Activated B cell treated with CpG ODN at 0.5 μM for 24 hours (primary cell): Measurements from ENCODE around the gene CELA3A. TPM values are rescaled to one million over a fixed set of nuclear protein-coding genes. Genes with fewer than 3 reads are reported as not detected.

Experiments used
- ATAC-seq: fragments of 200-7000 bp; cut with Tn5 transposase; one replicate; pipeline ENCODE4 v1.10.0; 2021; ENCODE audit warnings: low read depth, mild to moderate bottlenecking, moderate library complexity
- CTCF ChIA-PET: fragments of 350-600 bp; sonication (Branson Sonifier 250); formaldehyde crosslinking; loops from one replicate; lab custom pipeline; 2021; ENCODE audit warnings: antibody characterized with exemption; lab: Charles Lee
- POLR2A ChIA-PET: fragments of 350-600 bp; sonication (Branson Sonifier 250); formaldehyde crosslinking; loops from one replicate; lab custom pipeline; 2021; ENCODE audit warnings: antibody characterized with exemption; lab: Charles Lee
- DNase-seq: peaks from one replicate; pipeline ENCODE4 v3.0.0; 2022
- H3K27ac Mint-ChIP-seq: one replicate; pipeline ENCODE4 v1.8.0; 2020; ENCODE audit warnings: mixed read lengths
- H3K27me3 Mint-ChIP-seq: one replicate; pipeline ENCODE4 v1.8.0; 2021; ENCODE audit warnings: mixed read lengths
- H3K36me3 Mint-ChIP-seq: one replicate; pipeline ENCODE4 v1.8.0; 2021; ENCODE audit warnings: low read depth, mixed read lengths
- H3K4me1 Mint-ChIP-seq: one replicate; pipeline ENCODE4 v1.8.0; 2021; ENCODE audit warnings: mixed read lengths
- H3K4me3 Mint-ChIP-seq: one replicate; pipeline ENCODE4 v1.8.0; 2020; ENCODE audit warnings: mild to moderate bottlenecking, mixed read lengths
- H3K9me3 Mint-ChIP-seq: one replicate; pipeline ENCODE4 v1.8.0; 2020; ENCODE audit warnings: mixed read lengths
- intact Hi-C: fragments of 100-400 bp; cut with micrococcal nuclease; formaldehyde crosslinking; loops from one replicate; pipeline ENCODE4 v1.15.1; 2024
- total RNA-seq: library from RNA; stranded (reverse); gene quantifications from 2 replicates; pipeline ENCODE4 v1.2.3, GENCODE V29; 2022
- TF ChIP-seq, protein P1 (sequence below): fragments of 200-600 bp; IDR thresholded peaks from one replicate; pipeline ENCODE4 v1.8.0; 2022; ENCODE audit warnings: antibody characterized with exemption, mild to moderate bottlenecking

Gene CELA3A, protein sequence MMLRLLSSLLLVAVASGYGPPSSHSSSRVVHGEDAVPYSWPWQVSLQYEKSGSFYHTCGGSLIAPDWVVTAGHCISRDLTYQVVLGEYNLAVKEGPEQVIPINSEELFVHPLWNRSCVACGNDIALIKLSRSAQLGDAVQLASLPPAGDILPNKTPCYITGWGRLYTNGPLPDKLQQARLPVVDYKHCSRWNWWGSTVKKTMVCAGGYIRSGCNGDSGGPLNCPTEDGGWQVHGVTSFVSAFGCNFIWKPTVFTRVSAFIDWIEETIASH
- total RNA-seq, result not detected in 2 replicates

GRCh38 chr1:22001409-22001808 lies at the start of gene CELA3A:
Gene CELA3A (plus strand): TSS chr1:22001657. CDS start chr1:22001675, 18 bp downstream.
- intact Hi-C loops, result no loop called here
- TF ChIP-seq, protein P1, sequence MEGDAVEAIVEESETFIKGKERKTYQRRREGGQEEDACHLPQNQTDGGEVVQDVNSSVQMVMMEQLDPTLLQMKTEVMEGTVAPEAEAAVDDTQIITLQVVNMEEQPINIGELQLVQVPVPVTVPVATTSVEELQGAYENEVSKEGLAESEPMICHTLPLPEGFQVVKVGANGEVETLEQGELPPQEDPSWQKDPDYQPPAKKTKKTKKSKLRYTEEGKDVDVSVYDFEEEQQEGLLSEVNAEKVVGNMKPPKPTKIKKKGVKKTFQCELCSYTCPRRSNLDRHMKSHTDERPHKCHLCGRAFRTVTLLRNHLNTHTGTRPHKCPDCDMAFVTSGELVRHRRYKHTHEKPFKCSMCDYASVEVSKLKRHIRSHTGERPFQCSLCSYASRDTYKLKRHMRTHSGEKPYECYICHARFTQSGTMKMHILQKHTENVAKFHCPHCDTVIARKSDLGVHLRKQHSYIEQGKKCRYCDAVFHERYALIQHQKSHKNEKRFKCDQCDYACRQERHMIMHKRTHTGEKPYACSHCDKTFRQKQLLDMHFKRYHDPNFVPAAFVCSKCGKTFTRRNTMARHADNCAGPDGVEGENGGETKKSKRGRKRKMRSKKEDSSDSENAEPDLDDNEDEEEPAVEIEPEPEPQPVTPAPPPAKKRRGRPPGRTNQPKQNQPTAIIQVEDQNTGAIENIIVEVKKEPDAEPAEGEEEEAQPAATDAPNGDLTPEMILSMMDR, result no peak
- no peaks in the 10 kb centered on the region for H3K36me3 Mint-ChIP-seq
- H3K27ac Mint-ChIP-seq, result no peak within 1 kb of the TSS
- no peak for DNase-seq
- no peaks in the 10 kb centered on the region for H3K4me1 Mint-ChIP-seq
- no peaks in the 10 kb centered on the region for H3K9me3 Mint-ChIP-seq
- H3K4me3 Mint-ChIP-seq, result no peak within 1 kb of the TSS
- no peak for ATAC-seq
- no peaks in the 10 kb centered on the region for H3K27me3 Mint-ChIP-seq
- CTCF ChIA-PET, result no interaction called here
- POLR2A ChIA-PET, result interaction anchor here (1.1 kb wide), 1 partner anchor 239 kb away, joined by 3 read pairs; no protein-coding TSS in a partner anchor

- ATAC-seq, result no peak
- Mint-ChIP-seq H3K9me3 (no peaks in the 10 kb centered on the region), H3K27ac (no peak overlapping the region), H3K36me3 (no peaks in the 10 kb centered on the region), H3K4me1 (peaks cover 7% of the 10 kb centered on the region), H3K27me3 (peaks cover 5% of the 10 kb centered on the region), H3K4me3 (no peak overlapping the region)
- ChIA-PET CTCF (no interaction called here), POLR2A (no interaction called here)
- intact Hi-C loops, result no loop called here
- TF ChIP-seq, protein P1, result no peak
- DNase-seq, result no peak
Measured at GRCh38 chr1:21952786-21953520, 48.5 kb upstream of the CELA3A start.

- CTCF ChIA-PET, result interaction anchor here (1.4 kb wide), 1 partner anchor 10 kb away, joined by 5 read pairs; no protein-coding TSS in a partner anchor
- TF ChIP-seq, protein P1, result no peak
- POLR2A ChIA-PET, result no interaction called here
- Mint-ChIP-seq H3K9me3 (no peaks in the 10 kb centered on the region), H3K27me3 (peaks cover 7% of the 10 kb centered on the region), H3K36me3 (no peaks in the 10 kb centered on the region), H3K27ac (no peak overlapping the region), H3K4me3 (no peak overlapping the region), H3K4me1 (peaks cover 7% of the 10 kb centered on the region)
- intact Hi-C loops, result no loop called here
- ATAC-seq, result no peak
- DNase-seq, result no peak
Measured at GRCh38 chr1:21955058-21955457, 46.4 kb upstream of the CELA3A start.

DNA sequence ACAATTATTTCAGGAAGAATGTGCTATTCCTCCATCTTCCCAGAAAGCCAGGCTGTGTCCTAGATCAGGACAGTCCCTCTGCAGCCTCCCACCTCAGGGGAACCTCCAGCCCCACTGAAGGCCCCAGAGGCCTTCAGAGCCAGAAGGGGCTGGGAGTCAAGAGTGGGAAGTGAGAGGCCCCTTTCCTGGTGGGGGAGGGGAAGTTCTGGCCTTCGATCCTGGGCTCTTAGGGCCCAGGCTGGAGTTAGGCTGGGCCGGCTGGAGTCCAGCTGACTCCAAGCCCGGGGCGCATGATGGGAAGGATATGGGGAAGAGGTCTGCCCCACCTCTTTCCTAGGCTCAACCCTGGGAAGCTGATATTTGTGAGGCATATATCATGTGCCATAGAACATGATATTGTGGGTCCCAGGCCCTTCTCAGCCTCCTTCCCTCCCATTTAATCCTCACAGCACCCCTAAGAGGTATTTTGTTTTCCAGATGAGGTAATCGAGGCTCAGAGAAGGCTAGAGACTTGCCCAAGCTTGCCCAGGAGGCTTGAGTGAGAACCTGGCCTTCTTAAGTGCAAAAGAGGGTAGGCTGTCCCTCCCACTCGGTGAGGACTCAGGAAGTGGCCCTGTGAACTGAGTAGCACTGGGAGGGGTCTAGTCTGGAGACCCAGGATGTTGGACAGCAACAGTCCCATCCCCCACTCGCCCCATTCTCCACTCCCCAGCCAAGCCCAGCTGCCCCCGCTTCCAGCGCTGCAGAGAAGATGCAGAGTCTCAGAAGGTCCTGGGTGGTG lies 45.8 kb upstream of the CELA3A start:
- intact Hi-C loops, result no loop called here
- no peak for ATAC-seq
- Mint-ChIP-seq H3K27ac (no peak overlapping the region), H3K27me3 (peaks cover 7% of the 10 kb centered on the region), H3K4me3 (no peak overlapping the region), H3K9me3 (no peaks in the 10 kb centered on the region), H3K4me1 (peaks cover 7% of the 10 kb centered on the region), H3K36me3 (no peaks in the 10 kb centered on the region)
- TF ChIP-seq, protein P1, result no peak
- no peak for DNase-seq
- ChIA-PET POLR2A (no interaction called here), CTCF (interaction anchor here (1.4 kb wide), 1 partner anchor 9 kb away, joined by 5 read pairs; no protein-coding TSS in a partner anchor)
